ENCODE measurements around the gene CPEB3.

GRCh38 chr10:92079003-92079402 is 211.9 kb downstream of the CPEB3 start:
- TF ChIP-seq, protein P1, sequence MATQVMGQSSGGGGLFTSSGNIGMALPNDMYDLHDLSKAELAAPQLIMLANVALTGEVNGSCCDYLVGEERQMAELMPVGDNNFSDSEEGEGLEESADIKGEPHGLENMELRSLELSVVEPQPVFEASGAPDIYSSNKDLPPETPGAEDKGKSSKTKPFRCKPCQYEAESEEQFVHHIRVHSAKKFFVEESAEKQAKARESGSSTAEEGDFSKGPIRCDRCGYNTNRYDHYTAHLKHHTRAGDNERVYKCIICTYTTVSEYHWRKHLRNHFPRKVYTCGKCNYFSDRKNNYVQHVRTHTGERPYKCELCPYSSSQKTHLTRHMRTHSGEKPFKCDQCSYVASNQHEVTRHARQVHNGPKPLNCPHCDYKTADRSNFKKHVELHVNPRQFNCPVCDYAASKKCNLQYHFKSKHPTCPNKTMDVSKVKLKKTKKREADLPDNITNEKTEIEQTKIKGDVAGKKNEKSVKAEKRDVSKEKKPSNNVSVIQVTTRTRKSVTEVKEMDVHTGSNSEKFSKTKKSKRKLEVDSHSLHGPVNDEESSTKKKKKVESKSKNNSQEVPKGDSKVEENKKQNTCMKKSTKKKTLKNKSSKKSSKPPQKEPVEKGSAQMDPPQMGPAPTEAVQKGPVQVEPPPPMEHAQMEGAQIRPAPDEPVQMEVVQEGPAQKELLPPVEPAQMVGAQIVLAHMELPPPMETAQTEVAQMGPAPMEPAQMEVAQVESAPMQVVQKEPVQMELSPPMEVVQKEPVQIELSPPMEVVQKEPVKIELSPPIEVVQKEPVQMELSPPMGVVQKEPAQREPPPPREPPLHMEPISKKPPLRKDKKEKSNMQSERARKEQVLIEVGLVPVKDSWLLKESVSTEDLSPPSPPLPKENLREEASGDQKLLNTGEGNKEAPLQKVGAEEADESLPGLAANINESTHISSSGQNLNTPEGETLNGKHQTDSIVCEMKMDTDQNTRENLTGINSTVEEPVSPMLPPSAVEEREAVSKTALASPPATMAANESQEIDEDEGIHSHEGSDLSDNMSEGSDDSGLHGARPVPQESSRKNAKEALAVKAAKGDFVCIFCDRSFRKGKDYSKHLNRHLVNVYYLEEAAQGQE (IDR thresholded peaks at IDR 0.05; ENCODE audit: insufficient read depth in 1 of 2, low read depth in 2 of 2, low read length in 2 of 2) = no peak
- TF ChIP-seq SIN3A (IDR thresholded peaks at IDR 0.05; ENCODE audit: borderline replicate concordance, insufficient read depth, low read length) (no peak), POLR2AphosphoS5 (IDR thresholded peaks at IDR 0.05; ENCODE audit: low read depth, low read length) (no peak), TAF1 (IDR thresholded peaks at IDR 0.05; ENCODE audit: borderline replicate concordance, insufficient read depth, low read length) (no peak)
